ENCODE results near the gene TTLL10. TPM values are rescaled to one million over a fixed set of nuclear protein-coding genes. Genes with fewer than 3 reads are reported as not detected.

TTLL10 gene
- total and polyA plus RNA-seq, 2 of the 8 experiments (the other 6 are each of a cell fraction or from before 2014, with no cell fraction given): 1.1 to 1.7 TPM

GRCh38 chr1:1245178-1245816 is 71.6 kb downstream of the TTLL10 start:
- POLR2A ChIA-PET (ENCODE audit: partially characterized antibody): no interaction called here
- CTCF ChIA-PET (ENCODE audit: partially characterized antibody): interaction anchor here (1.2 kb wide), 1 partner anchor 9 kb away, joined by 3 read pairs; no protein-coding TSS in a partner anchor
- H3K9me3 ChIP-seq (ENCODE audit: insufficient read depth in 2 of 2, low read depth in 1 of 2, low read length in 1 of 2): no peaks in the 10 kb centered on the region
- peaks cover 0 to 8% (median under 1%) of the 10 kb centered on the region in 4 experiments; a peak in 5 of 7 replicates for H3K4me1 ChIP-seq (replicated peaks in 1 of 4; ENCODE audit: control insufficient read depth in 3 of 4, insufficient read depth in 4 of 4, low read length in 3 of 4)
- no peak overlapping the region for H2AFZ ChIP-seq (ENCODE audit: low read length)
- H3K23me2 ChIP-seq (ENCODE audit: low read depth, low read length): no peaks in the 10 kb centered on the region; the same call in 1 of the 2 replicates
- 88% methylated on average over 15 of the region's 23 CpGs; no CpG with 5 or more reads in 1 of the 2 experiments for WGBS, 2 experiments (ENCODE audit: extremely low coverage in 1 of 2, insufficient coverage in 1 of 2, insufficient read length in 1 of 2, insufficient replicate concordance in 2 of 2, low coverage in 1 of 2, low lambda C conversion rate in 2 of 2, missing lambda C conversion rate in 1 of 2)
- H2BK15ac ChIP-seq (ENCODE audit: low read length): no peak overlapping the region
- FAIRE-seq: no peak
- no peak overlapping the region for H3K4me2 ChIP-seq (ENCODE audit: insufficient read depth in 1 of 2, low read depth in 2 of 2, low read length in 2 of 2)
- no peak overlapping the region for H3K4me3 ChIP-seq (ENCODE audit: extremely low read depth in 1 of 4, insufficient read depth in 2 of 4, low read depth in 3 of 4, low read length in 4 of 4)
- H3K36me3 ChIP-seq (ENCODE audit: control insufficient read depth in 2 of 4, insufficient read depth in 4 of 4, low read length in 3 of 4): no peaks in the 10 kb centered on the region
- H2BK20ac ChIP-seq (ENCODE audit: low read length): no peak overlapping the region
- no peak overlapping the region for H2AK5ac ChIP-seq (ENCODE audit: low read depth, low read length)
- H3K18ac ChIP-seq (ENCODE audit: extremely low read depth, low read length): no peak overlapping the region
- H2BK12ac ChIP-seq (ENCODE audit: low read depth, low read length): no peak overlapping the region
- H3K9ac ChIP-seq (replicated peaks in 1 of 4; ENCODE audit: extremely low read depth in 1 of 4, low read depth in 3 of 4, low read length in 3 of 4): no peak overlapping the region
- no peak overlapping the region for H2BK5ac ChIP-seq (ENCODE audit: low read depth, low read length)
- no peak for DNase-seq (ENCODE audit: low read depth in 1 of 2, low spot score in 2 of 2)
- peaks cover 4 to 9% of the 10 kb centered on the region in 2 experiments for H4K20me1 ChIP-seq (replicated peaks in 1 of 2; ENCODE audit: control insufficient read depth in 1 of 2, insufficient read depth in 2 of 2, low read length in 2 of 2)
- H3K79me1 ChIP-seq (ENCODE audit: low read depth, low read length): no peaks in the 10 kb centered on the region
- peaks cover 2 to 19% (median 11%) of the 10 kb centered on the region in 4 experiments; a peak in 6 of 7 replicates for H3K27me3 ChIP-seq (replicated peaks in 1 of 4; ENCODE audit: control insufficient read depth in 3 of 4, extremely low read depth in 1 of 4, insufficient read depth in 3 of 4, low read length in 3 of 4)
- H3K4ac ChIP-seq (replicated peaks; ENCODE audit: insufficient read length, low read depth, low read length): no peak overlapping the region
- no peak overlapping the region for H3K27ac ChIP-seq (ENCODE audit: low read depth, low read length)
- no peak overlapping the region for H4K8ac ChIP-seq (ENCODE audit: extremely low read depth, insufficient read depth, low read length)
- H3K14ac ChIP-seq (ENCODE audit: insufficient read length): no peak overlapping the region
- H4K91ac ChIP-seq (replicated peaks; ENCODE audit: insufficient read length, low read length): no peak overlapping the region
- no peak overlapping the region for H4K5ac ChIP-seq (ENCODE audit: insufficient read length, low read depth, low read length)
- no peaks in the 10 kb centered on the region; a peak in 1 of 4 replicates for H3K79me2 ChIP-seq (ENCODE audit: control insufficient read depth in 1 of 2, insufficient read depth in 2 of 2, low read length in 2 of 2)
- H2BK120ac ChIP-seq (replicated peaks; ENCODE audit: low read depth, low read length): no peak overlapping the region
- no peak overlapping the region for H3K23ac ChIP-seq (ENCODE audit: insufficient read length)
- H3K56ac ChIP-seq (replicated peaks; ENCODE audit: insufficient read length, low read depth, low read length): no peak overlapping the region
- no peak for TF ChIP-seq KDM5A (IDR thresholded peaks at IDR 0.05; ENCODE audit: low read length)
- TF ChIP-seq USF2 (IDR thresholded peaks at IDR 0.05; ENCODE audit: low read length): no peak
- no peak for TF ChIP-seq SIN3A (conservative IDR thresholded peaks at IDR 0.05 in 1 of 2, IDR thresholded peaks at IDR 0.05 in 1 of 2; ENCODE audit: low read depth in 1 of 2, low read length in 2 of 2)
- no peak for TF ChIP-seq SP2 (IDR thresholded peaks at IDR 0.05; ENCODE audit: low read length)
- no peak for TF ChIP-seq JUND (IDR thresholded peaks at IDR 0.05; ENCODE audit: low read length)
- no peak for TF ChIP-seq ZNF274 (IDR thresholded peaks at IDR 0.05; ENCODE audit: borderline replicate concordance, extremely low read depth, low read length)
- no peak for TF ChIP-seq EP300 (IDR thresholded peaks at IDR 0.05; ENCODE audit: borderline replicate concordance in 1 of 2, low read depth in 2 of 2, low read length in 2 of 2)
- no peak for TF ChIP-seq CBX8 (IDR thresholded peaks at IDR 0.05; ENCODE audit: borderline replicate concordance, low read depth, low read length)
- TF ChIP-seq EGR1 (IDR thresholded peaks at IDR 0.05; ENCODE audit: borderline replicate concordance, low read depth, low read length): no peak
- TF ChIP-seq JUN (IDR thresholded peaks at IDR 0.05; ENCODE audit: low read depth, low read length): no peak
- no peak for TF ChIP-seq EZH2 (IDR thresholded peaks at IDR 0.05; ENCODE audit: low read depth, low read length, severe bottlenecking)
- no peak for TF ChIP-seq KDM4A (IDR thresholded peaks at IDR 0.05; ENCODE audit: low read depth, low read length, severe bottlenecking)

All from H1 (cell line).